NOMO-1 treated with DMSO at 0.1 percent for 48 hours (cell line): Measurements from ENCODE around the gene FCHSD2.

Experiments
- DNase-seq: peaks from one replicate; lab custom pipeline; 2025; ENCODE audit not compliant: unreplicated experiment; lab: John Stamatoyannopoulos, UW

Gene FCHSD2

DNA sequence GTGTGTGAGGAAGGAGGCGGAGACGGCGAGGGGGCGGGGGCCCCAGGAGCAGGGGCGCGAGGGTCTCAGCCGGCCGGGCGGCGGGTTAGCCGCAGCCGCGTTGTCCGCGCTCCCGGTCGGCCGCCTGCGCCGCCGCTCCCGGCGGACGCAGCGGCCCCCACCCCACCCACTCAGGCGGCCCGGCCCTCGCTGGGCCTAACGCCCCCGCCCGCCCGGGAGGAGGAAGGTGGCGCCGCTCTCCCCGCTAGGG lies at the start of gene FCHSD2:
TSS of gene FCHSD2 (minus strand) at position 191 of the 250 bp plus-strand sequence. CDS start 441 bp downstream, outside the sequence.
- DNase-seq, result no peak

DNA sequence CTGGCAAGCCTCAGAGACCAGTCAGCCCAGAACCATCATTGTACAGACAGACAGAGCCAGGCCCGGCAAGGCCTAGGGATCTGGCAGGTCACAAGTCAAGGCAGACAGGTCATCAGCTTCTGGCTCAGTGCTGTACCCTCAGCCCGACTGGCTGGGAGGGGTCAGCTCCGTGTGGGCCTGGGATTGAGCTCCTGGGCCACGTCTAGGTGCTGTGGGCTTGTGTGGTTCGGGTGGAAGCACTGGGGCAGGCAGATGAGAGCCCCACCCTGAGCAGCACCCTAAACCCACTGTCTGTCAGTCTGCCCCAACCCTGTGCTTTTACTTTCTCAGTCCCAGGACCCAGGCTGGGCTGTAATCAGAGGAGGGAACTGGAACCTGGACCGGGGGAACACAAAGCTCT lies 49.0 kb upstream of the FCHSD2 start:
- DNase-seq, result no peak

DNA sequence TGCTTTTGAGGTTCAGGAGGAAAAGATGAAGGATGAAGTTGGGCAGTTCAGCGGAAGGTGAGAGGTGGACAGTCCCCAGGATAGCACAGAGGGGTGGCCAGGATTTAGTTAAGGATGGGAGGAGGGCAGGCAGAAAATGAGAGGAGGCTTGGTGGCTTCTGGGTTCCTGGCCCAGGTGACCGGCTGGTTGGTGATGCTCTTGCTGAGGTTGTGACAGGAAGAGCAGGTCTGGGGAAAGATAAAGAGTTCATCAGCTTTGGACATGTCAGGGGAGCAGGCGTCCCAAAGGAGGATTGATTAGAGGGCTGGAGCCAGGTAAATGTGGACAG lies 48.4 kb upstream of the FCHSD2 start:
- DNase-seq, result no peak

DNA sequence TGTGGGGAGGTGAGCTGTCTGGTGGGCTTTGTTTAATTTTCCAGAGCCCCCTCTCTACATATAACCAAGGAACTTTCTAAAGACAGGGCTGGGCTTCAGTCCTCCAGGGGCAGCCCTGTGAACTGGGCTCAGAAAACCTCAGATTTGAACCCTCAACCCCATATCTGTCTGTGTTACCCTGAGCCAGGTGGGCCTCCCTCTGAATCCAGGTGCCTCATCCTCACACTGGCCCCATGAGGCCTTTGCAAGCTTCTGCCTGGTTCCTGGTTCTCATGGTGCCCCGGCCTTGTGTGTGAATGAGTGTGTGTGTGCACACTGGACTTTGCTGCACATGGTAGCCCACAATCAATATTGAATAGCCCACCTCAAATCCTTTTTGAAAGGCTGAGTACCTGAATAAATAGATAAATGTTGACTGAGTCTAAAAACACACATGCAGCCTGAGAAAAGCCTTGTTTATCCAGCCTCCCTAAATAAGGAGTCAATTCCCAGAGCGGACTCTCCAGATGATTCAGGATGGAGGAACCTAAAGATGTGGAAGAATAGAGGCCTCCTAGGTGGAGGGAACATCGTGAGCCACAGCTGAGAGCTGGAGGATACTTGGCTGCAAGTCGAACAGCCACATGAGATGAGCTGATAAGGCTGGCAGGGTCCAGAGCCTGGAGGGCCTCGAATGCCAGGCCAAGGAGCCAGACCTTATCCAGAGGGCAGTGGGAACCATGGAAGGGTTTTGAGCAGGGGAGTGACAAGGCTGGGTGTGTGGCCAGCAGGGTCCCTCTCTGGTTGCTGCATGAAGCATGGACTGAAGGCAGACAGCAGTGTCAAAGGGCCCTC lies 47.8 kb upstream of the FCHSD2 start:
- DNase-seq, result no peak

DNA sequence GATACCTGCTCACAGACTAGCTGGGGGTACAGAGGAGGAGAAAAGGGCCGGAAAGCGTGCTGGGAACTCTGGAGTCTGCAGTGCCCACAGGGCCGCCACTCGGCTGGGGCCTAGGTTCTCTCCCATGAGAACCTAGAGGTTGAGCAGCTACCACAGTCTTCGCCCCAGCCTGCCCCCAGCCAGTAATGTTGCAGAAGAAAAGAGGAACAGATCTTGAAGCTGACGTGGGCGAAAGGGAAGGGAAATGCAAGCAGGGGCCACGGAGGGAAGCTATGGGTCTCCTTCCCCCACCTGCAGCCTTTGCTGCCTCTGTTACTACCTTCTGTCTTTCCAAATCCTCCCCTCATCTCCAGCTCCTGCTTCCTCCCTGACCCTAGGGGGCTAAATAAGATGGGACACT lies 47.2 kb upstream of the FCHSD2 start:
- peak; percentile 99 for DNase-seq

DNA sequence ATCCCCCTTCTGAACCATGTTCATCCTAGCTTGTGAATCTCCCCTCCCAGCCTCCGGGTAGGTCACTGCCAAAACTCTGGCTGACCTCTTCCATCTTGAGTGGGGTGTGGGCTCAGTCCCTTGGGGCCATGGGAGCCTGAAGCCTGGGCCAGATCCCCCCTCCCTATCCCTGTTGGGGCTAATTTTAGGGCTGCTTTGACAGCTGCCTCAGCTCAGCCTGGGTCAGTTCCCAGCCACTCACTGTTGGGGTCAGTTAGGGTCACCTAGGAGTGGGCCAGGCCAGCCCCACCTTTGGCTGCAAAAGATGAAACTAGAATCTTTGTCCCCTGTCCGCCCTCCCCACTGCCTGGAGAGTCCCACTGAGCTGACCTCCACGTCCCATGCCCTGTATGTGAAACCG lies 46.2 kb upstream of the FCHSD2 start:
- DNase-seq, result no peak

DNA sequence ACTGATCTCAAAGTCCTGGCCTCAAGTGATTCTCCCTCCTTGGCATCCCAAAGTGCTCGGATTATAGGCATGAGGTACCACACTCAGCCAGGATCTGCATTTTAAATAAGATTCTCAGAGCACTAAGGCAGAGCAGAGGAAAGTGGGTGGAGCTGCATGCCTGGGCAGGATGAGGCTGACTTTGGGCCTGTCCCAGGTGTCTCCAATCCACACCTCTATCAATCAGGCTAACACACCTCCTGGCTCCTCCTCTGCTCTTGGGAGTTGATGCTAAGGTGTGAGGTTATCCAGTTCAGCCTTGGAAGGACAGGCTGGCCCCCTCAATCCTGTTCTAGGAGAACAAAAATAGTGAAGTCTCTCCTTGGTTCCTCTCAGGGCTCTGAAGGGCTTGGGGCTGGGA lies 45.7 kb upstream of the FCHSD2 start:
- DNase-seq, result no peak

DNA sequence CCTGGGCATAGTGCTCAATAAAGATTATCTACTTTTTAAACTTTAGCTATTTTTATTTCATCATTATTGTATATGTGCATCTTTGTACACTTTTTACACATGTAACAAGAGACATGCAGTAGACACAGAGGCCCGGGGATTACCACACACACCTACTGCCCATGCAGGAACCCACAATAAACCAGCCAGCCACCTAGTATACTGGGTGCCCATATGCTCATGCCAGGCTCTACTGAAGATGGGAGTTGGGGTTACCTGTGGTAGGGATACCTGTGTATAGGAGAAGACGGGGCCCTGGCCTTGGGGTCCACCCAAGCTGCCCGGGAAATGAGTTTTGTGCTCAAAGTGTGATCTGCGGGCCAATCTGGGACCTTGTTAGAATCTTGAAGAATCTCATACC lies 44.8 kb upstream of the FCHSD2 start:
- no peak for DNase-seq

DNA sequence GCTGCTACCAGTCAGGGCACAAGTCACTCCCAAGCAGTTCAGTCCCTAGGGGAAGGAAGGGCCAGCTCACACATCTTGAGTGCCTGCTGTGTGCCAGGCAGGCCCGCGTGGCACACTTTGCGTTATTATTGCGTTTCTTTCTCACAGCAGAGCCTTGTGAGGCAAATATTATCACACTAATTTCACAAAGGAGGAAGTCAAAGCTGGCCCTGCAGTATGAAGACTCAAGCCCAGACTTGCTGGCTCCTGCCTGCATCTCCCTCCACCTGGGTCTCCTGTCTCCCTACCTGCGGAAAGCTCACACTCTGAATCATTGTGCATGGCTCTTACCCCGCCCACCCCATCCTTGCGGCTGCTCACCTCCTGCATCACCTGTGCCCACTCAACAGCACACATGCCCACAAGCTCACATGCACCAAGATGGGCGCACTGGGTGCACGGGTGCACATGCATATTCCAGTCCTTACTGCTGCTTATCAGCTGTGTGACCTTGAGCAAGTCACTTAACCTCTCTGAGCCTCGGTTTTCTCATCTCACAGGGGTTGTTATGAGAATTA lies 44.3 kb upstream of the FCHSD2 start:
- DNase-seq, result peak; percentile 76

DNA sequence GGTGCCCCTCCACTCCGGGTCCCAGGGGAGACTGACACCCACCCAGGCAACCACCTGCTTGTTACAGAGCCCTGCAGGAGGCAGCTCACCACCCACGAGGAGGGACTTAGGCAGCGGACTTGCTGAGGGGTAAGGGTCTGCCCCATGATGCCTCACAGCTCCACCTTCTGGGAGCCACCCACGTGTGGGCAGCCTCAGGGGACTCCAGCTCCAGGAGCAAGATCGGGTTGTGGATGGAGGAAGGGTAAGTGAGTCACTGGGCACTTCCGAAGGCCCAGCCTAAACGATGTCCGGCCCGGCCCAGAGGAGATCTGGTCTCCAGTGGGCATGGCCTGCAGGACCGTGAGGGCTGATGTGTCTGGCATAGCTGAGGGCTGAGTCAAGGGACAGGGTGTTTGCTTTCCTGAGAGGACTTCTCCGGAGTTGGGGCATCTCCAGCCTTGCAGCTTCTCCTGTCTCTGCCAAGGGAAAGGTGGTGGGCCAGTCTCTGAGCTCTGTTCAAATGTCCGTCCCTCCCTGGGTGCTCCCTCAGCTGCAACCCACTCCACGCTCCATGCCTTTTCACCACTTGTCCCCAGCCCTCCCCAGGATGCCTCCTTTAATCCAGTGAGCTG lies 43.7 kb upstream of the FCHSD2 start:
- DNase-seq, result no peak

DNA sequence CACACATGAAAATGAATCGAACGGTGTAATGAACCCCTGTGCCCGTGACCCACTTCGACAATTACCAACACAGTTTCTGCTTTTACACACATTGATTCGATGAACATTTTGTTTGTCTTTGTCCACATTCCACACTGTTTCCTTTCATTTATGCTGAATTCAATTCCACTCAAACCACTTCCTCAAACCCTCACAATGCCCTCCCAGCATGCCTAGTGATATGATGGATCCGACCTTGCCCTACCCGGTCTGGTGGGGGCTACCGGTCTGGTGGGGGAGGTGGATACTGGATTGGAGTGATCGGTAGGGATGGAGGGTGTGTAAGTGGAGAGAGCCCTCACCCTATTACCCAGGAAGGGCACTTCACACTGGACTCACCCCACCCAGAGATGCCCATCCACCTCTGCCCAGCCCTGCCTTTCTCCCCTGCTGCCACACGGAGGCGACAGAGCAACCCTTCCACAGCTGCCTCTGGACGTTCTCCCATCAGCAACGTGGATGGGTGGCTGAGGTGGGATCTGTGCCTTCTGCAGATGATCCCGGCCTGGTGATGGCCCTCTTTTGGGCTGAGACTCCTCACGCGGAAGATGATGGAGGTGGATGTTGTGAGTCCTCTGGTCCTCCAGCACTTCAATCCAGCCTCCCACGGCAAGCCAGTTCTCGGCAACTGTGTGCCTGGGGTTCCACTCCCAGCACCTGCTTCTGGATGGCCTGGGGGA lies 43.0 kb upstream of the FCHSD2 start:
- DNase-seq, result peak; percentile 79

DNA sequence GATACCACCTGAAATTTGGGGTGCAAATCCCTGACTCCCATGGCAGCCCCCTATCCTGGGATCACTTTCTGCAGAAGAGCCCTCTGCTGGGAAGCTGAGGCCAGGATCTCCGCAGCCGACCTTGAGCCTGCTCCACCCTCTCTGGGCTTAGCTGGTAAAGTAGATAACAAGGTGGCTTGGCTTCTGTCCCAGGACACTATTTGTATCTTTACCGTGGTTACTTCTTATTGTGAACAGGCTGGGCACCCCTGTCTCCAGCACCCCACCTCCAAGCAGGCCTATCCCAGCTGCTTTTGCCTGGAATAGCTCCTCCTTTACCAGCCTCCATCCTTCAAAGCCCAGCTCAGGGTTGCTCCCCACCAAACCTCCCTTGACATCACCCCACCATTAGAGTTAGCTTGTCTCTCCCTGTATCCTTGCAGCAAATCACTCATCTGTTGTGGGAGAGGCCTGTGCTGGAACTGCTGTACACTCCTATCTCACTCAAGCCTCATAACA lies 40.8 kb upstream of the FCHSD2 start:
- no peak for DNase-seq

DNA sequence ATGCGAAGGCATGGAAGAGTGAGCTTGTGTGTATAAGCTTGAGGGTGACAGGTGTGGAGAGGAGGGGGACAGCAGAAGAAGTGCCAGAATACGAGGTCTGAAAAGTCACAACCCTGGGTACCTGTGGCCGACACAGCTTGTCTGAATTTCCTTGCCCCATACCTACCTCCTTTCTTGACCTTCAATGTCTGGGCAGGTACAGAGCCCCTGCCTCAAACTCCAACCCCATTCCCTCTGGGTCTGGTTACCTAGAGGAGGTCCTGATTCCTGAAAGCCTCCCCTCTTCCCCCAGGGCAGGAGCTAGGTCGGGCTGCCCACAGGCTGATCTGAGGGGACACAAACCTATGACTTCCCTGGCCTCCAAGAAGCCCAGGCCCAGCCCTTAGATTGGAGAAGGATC lies 36.6 kb upstream of the FCHSD2 start:
- no peak for DNase-seq

DNA sequence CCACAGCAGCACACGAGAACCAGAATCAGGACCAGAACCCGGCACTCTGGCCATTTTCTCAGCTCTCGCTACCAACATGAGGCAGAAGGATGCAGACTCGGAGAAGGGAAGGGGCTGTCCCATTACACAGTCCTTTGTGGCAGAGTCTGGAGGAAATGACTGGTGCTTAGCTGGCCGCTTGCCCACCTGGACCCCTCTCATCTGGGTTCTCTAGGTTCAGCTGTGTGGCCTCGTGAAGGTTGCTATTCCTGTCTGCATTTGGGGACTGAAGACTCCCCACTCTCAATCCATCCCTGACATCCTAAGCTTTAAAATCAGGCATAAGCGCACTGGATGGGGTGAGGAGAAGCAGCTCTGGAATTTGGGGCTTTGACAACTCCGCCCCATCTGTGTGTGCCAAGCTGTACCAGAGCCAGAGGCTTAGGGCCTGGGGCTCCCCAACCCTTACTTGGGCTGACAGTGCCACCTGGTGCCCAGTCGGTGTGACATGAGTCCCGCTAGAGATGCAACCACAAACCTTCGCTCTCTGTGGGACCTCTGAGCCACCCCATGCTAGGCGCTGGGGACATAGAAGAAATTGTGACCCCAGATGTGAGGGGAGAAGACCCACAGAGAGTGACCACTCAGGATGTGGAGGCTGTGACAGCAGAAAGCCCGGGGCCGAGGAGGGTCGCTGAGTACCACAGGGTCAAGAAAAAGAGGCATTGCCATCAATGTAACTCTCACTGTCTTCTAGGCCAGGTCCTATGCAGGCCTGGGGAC lies 35.8 kb upstream of the FCHSD2 start:
- peak; percentile 55 for DNase-seq

DNA sequence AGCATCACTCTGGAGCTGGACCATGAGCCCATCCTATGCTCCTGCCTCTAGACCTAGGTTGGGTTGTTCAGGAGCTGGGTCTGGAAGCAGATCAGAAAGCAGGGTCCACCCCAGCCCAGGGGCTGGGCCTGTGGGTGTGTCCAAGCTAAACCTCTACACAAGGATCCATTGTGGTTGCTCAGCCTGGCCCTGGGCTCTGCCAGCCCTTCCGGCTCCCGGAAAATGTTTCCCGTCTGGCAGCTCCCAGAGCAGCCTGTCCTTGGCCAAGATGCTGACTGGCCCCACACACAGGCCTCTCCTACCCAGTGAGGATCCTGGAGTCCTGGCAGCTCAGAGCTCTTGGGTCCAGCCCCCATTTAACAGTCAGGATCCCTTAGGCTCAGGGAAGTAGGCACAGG lies 35.3 kb upstream of the FCHSD2 start:
- no peak for DNase-seq

DNA sequence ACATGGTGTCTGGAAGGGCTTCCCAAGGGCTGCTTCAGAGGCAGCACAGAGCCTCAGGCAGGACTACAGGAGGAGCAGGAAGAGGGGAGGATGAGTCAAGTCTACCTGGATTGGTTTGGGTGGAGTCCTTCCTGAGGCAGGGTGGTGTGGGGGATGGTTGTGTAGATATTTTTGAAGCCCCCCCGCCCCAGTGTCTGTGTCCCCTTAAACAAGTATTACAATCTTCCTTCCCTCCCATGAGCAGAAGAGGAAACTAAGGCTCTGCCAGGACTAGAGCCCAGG lies 34.7 kb upstream of the FCHSD2 start:
- no peak for DNase-seq

DNA sequence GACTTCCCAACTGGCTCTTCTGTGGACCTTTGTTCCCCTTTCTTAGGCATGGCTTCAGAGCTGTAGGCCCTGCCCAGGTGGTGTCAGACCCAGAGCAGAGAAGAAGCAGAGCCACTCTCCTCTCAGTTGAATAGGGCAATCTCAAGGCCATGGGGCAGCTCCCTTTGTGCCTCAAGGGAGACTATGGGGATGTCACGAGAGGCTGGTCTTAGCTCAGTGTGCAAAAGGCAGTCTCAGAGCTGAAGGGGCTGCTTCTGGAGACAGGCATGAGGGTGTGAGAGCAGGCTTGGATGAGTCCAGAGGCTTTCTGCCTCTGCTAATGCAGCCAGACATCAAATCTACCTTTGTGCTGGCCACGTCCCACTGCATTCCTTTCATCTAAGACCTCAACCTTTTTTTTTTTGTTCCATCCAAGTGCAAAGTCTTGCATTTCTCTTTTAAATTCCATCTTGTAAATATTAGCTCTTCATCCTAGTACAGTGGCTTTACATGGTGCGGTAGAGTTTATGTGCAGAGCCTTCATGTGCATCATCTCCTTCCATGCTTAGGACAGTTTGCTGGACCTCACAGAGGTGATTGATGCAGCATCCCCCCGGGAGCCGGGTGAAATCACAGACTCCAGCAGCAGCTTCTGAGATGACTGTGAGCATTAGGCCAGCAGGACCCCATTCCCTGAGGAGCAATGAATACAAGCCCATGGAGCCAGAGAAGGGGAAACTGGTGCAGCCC lies 34.2 kb upstream of the FCHSD2 start:
- DNase-seq, result no peak

DNA sequence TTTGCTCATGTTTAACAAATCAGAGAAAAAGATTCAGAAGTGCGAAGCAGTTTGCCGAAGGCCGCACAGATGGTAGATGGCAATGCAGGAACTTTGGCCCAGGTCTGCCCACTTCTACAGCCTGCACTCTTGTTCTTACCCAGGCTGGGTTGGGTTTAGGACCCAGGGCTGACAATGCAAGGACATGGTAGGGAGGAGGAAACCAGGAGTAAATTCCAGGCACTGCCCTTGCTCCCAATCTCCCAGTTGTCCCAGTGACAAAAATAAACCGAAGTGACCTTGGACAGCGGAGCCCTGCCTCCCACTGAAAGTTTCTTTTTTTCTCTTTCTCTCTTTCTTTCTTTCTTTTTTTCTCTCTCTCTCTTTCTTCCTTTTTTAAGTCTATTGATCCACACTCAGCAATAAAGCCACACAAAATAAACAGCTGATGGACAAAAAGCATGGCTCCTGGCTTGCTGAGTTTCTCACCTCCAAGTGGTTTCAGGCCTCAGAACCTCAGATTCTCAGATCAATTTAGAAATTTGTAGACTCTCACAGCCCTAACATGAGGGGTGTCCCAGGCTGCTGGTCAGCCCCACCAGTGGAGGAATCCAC lies 33.5 kb upstream of the FCHSD2 start:
- no peak for DNase-seq

DNA sequence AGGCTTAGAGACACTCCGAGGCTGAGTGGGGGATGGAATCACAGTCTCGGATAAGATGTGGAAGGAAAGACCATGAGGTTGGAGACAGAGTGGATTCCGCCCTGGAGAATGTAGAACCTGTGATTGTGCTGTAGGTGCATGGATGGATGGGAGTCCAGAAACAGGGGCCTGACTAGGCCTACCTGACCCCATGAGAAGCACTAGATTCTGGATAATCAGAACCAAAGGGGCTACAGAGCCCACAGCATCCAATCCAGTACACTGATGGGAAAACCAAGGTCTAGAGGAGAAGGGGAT lies 32.3 kb upstream of the FCHSD2 start:
- no peak for DNase-seq

DNA sequence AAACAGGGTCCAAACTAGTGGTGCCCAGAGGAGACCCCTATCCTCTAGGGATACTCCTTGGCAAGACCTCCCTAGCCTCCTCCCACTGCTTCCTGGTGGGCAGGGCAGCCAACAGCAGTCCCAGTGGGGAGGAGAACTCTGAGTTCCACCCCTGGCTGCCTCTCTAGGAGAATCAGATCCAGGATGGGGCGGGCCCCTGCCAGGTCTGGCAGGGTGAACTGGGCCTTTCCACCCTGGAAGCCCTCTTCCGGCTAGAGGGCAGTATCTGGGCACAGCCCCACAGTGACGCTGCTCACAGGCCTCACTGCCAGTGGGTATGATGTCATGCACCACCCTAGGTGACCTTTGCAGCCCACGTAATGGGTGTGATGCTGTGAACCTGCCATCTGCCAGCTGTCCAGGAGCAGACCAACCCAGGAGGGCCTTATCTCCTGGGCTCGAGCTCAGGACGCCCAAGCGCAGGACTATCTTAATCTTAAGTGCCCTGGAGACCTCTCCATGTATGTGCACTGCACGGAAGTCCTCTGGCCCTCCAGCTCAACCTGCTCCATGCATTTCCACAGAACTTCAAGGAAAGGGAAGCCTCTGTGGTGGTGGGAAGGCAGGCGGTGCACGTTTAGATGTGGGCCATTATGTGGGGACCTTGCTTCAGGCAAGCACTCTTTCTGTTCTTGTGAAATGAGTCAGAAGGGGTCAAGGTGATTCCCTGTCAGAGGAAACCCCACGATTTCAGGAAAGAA lies 31.8 kb upstream of the FCHSD2 start:
- DNase-seq, result no peak
